IMR-90 (cell line): ENCODE measurements around the gene PCYT2.

ENCODE experiments used
- CTCF ChIP-seq: conservative IDR thresholded peaks from 2 replicates; pipeline ENCODE4 v1.5.1; 2012; ENCODE audit warnings: mild to moderate bottlenecking, low read depth, low read length, improper control_type of control experiment
- MAZ ChIP-seq: IDR thresholded peaks from 2 replicates; pipeline ENCODE4 v1.6.1; 2012; ENCODE audit warnings: low read depth, mild to moderate bottlenecking, low read length, improper control_type of control experiment, moderate library complexity, borderline replicate concordance
- POLR2A ChIP-seq: IDR thresholded peaks from 2 replicates; pipeline ENCODE4 v1.6.1; 2012; ENCODE audit warnings: mild to moderate bottlenecking, low read depth, low read length
- RCOR1 ChIP-seq: IDR thresholded peaks from 2 replicates; pipeline ENCODE4 v1.6.1; 2012; ENCODE audit warnings: mild to moderate bottlenecking, low read length, improper control_type of control experiment; ENCODE audit not compliant: insufficient replicate concordance
- RFX5 ChIP-seq: IDR thresholded peaks from 2 replicates; pipeline ENCODE4 v1.8.0; 2012; ENCODE audit warnings: low read depth, mild to moderate bottlenecking, low read length, moderate library complexity
- SMC3 ChIP-seq: fragments of 150-350 bp; IDR thresholded peaks from 2 replicates; pipeline ENCODE4 v1.6.1; 2016; ENCODE audit warnings: low read depth, mild to moderate bottlenecking, antibody characterized with exemption, low read length, moderate library complexity
- TF ChIP-seq, protein P1 (sequence below): fragments of 150-350 bp; IDR thresholded peaks from 2 replicates; pipeline ENCODE4 v1.6.1; 2017; ENCODE audit warnings: mild to moderate bottlenecking, antibody characterized with exemption, low read length, low read depth

- TF ChIP-seq POLR2A (no peak), RFX5 (no peak), CTCF (no peak), SMC3 (no peak), MAZ (no peak), RCOR1 (no peak)
- TF ChIP-seq, protein P1, sequence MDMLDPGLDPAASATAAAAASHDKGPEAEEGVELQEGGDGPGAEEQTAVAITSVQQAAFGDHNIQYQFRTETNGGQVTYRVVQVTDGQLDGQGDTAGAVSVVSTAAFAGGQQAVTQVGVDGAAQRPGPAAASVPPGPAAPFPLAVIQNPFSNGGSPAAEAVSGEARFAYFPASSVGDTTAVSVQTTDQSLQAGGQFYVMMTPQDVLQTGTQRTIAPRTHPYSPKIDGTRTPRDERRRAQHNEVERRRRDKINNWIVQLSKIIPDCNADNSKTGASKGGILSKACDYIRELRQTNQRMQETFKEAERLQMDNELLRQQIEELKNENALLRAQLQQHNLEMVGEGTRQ: no peak
Observed at GRCh38 chr17:81960130-81960958, 49.1 kb upstream of the PCYT2 start.
